MM.1S (cell line): ENCODE measurements around the gene CDH2.
A peak's percentile ranks its signal among the peaks of the same experiment; 100 is the strongest.

Experiments used
- DNase-seq: peaks from one replicate; pipeline ENCODE4 v3.0.0-alpha.2; 2015
- H2AFZ ChIP-seq: fragments of 300-600 bp; sonication (generic); 2 replicates; pipeline ENCODE4 v1.6.0; 2016; ENCODE audit warnings: antibody characterized with exemption, low read length
- H3F3A ChIP-seq: fragments of 300-600 bp; sonication (generic); 2 replicates; pipeline ENCODE4 v1.6.1; 2016; ENCODE audit warnings: mild to moderate bottlenecking, antibody characterized with exemption, low read length, moderate library complexity, mixed read lengths; ENCODE audit not compliant: insufficient read depth
- H3K27ac ChIP-seq: fragments of 300-600 bp; sonication (generic); 2 replicates; pipeline ENCODE4 v1.5.1; 2016; ENCODE audit warnings: mild to moderate bottlenecking, low read length
- H3K27me3 ChIP-seq: fragments of 300-600 bp; sonication (generic); replicated peaks from 2 replicates; pipeline ENCODE4 v1.6.0; 2016; ENCODE audit warnings: low read length; ENCODE audit not compliant: insufficient read depth
- H3K36me3 ChIP-seq: fragments of 300-600 bp; sonication (generic); replicated peaks from 2 replicates; pipeline ENCODE4 v1.6.1; 2016; ENCODE audit warnings: mild to moderate bottlenecking, low read length, mixed read lengths; ENCODE audit not compliant: insufficient read depth
- H3K4me1 ChIP-seq: fragments of 300-600 bp; sonication (generic); 2 replicates; pipeline ENCODE4 v1.6.1; 2016; ENCODE audit warnings: low read length, mixed read lengths
- H3K4me2 ChIP-seq: fragments of 300-600 bp; sonication (generic); 2 replicates; pipeline ENCODE4 v1.6.0; 2016; ENCODE audit warnings: low read depth, low read length
- H3K4me3 ChIP-seq: fragments of 300-600 bp; sonication (generic); 2 replicates; pipeline ENCODE4 v1.5.1; 2016; ENCODE audit warnings: low read length, mixed read lengths
- H3K79me2 ChIP-seq: fragments of 300-600 bp; sonication (generic); 2 replicates; pipeline ENCODE4 v1.6.1; 2016; ENCODE audit warnings: mixed run types, low read length, mixed read lengths
- H3K9ac ChIP-seq: fragments of 300-600 bp; sonication (generic); 2 replicates; pipeline ENCODE4 v1.6.1; 2016; ENCODE audit warnings: low read length, mixed read lengths
- H3K9me2 ChIP-seq: fragments of 300-600 bp; sonication (generic); replicated peaks from 2 replicates; pipeline ENCODE4 v1.6.1; 2016; ENCODE audit warnings: mild to moderate bottlenecking, low read length, mixed read lengths; ENCODE audit not compliant: insufficient read depth
- H3K9me3 ChIP-seq: fragments of 300-600 bp; sonication (generic); replicated peaks from 2 replicates; pipeline ENCODE4 v1.6.1; 2016; ENCODE audit warnings: mild to moderate bottlenecking, low read length, mixed read lengths; ENCODE audit not compliant: insufficient read depth
- H4K20me1 ChIP-seq: fragments of 300-600 bp; sonication (generic); 2 replicates; pipeline ENCODE4 v1.6.1; 2016; ENCODE audit warnings: mild to moderate bottlenecking, low read length, moderate library complexity, mixed read lengths; ENCODE audit not compliant: insufficient read depth
- EZH2 ChIP-seq: fragments of 300-600 bp; sonication (generic); optimal IDR thresholded peaks from 2 replicates; pipeline ENCODE3; 2017; ENCODE audit warnings: low read depth, mild to moderate bottlenecking, antibody characterized with exemption, low read length, mixed read lengths
- EZH2phosphoT487 ChIP-seq: fragments of 300-600 bp; sonication (generic); IDR thresholded peaks from 2 replicates; pipeline ENCODE4 v1.6.1; 2018; ENCODE audit warnings: antibody characterized with exemption, low read length
- TF ChIP-seq, protein P1 (sequence below): fragments of 300-600 bp; sonication (generic); IDR thresholded peaks from 2 replicates; pipeline ENCODE4 v1.5.1; 2016; ENCODE audit warnings: antibody characterized with exemption, low read length, mixed read lengths

CDH2 gene

DNA sequence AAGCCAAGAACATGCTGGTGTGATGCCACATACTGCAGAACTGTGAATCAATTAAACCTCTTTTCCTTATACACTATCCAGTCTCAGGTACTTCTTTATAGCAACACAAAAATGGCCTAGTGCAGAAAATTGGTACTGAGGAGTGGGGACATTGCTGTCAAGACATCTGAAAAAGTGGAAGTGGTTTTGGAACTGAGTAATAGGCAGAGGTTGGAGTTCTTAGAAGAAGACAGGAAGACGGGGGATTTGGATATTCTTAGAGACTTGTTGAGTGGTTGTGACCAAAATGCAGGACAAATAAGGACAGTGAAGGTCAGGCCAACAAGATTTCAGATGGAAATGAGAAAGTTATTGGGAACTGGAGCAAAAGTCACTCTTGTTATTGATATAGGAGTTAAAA is 31.3 kb upstream of the CDH2 start:
- H3K4me2 ChIP-seq: no peak overlapping the region
- H3K27ac ChIP-seq: no peak overlapping the region
- H2AFZ ChIP-seq: no peak overlapping the region
- no peaks in the 10 kb centered on the region for H3K36me3 ChIP-seq
- H3K79me2 ChIP-seq: no peaks in the 10 kb centered on the region
- no peaks in the 10 kb centered on the region for H4K20me1 ChIP-seq
- no peaks in the 10 kb centered on the region for H3F3A ChIP-seq
- no peak overlapping the region for H3K4me3 ChIP-seq
- no peaks in the 10 kb centered on the region for H3K9me2 ChIP-seq
- no peaks in the 10 kb centered on the region for H3K27me3 ChIP-seq
- no peaks in the 10 kb centered on the region for H3K4me1 ChIP-seq
- no peak overlapping the region for H3K9ac ChIP-seq
- H3K9me3 ChIP-seq: no peaks in the 10 kb centered on the region
- no peak for DNase-seq
- TF ChIP-seq EZH2phosphoT487 (no peak), EZH2 (no peak)
- TF ChIP-seq, protein P1, sequence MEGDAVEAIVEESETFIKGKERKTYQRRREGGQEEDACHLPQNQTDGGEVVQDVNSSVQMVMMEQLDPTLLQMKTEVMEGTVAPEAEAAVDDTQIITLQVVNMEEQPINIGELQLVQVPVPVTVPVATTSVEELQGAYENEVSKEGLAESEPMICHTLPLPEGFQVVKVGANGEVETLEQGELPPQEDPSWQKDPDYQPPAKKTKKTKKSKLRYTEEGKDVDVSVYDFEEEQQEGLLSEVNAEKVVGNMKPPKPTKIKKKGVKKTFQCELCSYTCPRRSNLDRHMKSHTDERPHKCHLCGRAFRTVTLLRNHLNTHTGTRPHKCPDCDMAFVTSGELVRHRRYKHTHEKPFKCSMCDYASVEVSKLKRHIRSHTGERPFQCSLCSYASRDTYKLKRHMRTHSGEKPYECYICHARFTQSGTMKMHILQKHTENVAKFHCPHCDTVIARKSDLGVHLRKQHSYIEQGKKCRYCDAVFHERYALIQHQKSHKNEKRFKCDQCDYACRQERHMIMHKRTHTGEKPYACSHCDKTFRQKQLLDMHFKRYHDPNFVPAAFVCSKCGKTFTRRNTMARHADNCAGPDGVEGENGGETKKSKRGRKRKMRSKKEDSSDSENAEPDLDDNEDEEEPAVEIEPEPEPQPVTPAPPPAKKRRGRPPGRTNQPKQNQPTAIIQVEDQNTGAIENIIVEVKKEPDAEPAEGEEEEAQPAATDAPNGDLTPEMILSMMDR: no peak

DNA sequence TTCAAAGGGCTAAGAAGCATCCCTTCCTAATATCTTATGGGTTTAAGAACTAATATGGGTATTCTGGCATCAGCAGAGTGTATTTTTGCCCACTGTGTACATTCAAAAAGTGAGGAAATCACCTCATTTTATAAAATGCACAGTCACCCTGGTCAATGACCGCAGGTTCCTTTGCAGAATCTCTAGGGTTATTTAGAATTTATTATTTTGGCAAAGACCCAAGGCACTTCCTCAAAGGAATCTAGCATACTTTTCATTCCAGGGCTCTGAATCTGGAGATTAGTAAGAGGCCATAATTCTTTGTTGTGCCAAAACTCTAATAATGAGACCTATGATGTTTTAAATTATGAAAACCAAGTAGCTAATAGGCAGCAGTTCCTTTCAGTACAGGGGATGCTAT is 27.2 kb upstream of the CDH2 start:
- Histone ChIP-seq H3K36me3 (no peaks in the 10 kb centered on the region), H4K20me1 (no peaks in the 10 kb centered on the region), H3K4me1 (peaks cover 14% of the 10 kb centered on the region), H3K79me2 (no peaks in the 10 kb centered on the region), H3K9me2 (no peaks in the 10 kb centered on the region), H3K9ac (no peak overlapping the region), H3K4me3 (no peak overlapping the region), H2AFZ (no peak overlapping the region), H3K27me3 (no peaks in the 10 kb centered on the region), H3K9me3 (no peaks in the 10 kb centered on the region), H3F3A (0 out of 2 replicates have a peak, but pooled peaks cover 3% of the 10 kb centered on the region), H3K27ac (no peak overlapping the region), H3K4me2 (no peak overlapping the region)
- DNase-seq: no peak
- TF ChIP-seq EZH2: no peak
- no peak for TF ChIP-seq EZH2phosphoT487
- TF ChIP-seq, protein P1: no peak

DNA sequence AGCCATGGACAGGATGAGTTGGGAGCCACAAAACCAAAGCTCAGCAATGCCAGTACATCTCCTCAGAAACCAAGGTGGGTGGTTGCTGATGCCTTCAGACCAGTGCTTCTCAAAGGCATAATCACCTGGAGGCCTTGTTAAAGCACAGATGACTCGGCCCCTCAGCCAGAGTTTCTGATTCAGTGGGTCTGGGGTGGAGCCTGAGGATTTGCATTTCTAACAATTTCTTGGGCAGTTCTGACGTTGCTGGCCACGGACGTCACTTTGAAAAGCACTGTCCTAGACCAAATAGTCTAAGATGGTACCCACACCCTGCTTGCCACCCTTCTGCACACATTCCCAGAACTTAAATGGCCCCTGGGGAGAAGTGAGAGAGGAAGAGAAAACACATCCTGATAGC is 24.1 kb upstream of the CDH2 start:
- TF ChIP-seq, protein P1: no peak
- TF ChIP-seq EZH2phosphoT487 (no peak), EZH2 (no peak)
- H3K4me2 ChIP-seq: peak overlapping the region; percentile 61; the same call in 1 of the 2 replicates
- peak overlapping the region; percentile 58; the same call in 1 of the 2 replicates for H3K27ac ChIP-seq
- no peaks in the 10 kb centered on the region for H3K79me2 ChIP-seq
- peak overlapping the region; percentile 60 for H2AFZ ChIP-seq
- H3K9ac ChIP-seq: no peak overlapping the region
- H3K9me3 ChIP-seq: no peaks in the 10 kb centered on the region
- H4K20me1 ChIP-seq: no peaks in the 10 kb centered on the region
- peak overlapping the region; percentile 26; the same call in 1 of the 2 replicates for H3K4me3 ChIP-seq
- no peaks in the 10 kb centered on the region for H3K9me2 ChIP-seq
- H3K27me3 ChIP-seq: no peaks in the 10 kb centered on the region
- H3K36me3 ChIP-seq: no peaks in the 10 kb centered on the region
- peak; percentile 55 for DNase-seq
- H3K4me1 ChIP-seq: peaks cover 14% of the 10 kb centered on the region
- 0 out of 2 replicates have a peak, but pooled peaks cover 3% of the 10 kb centered on the region for H3F3A ChIP-seq
